GM18858 (cell line): ENCODE results near the gene CAMKMT.
A peak's percentile ranks its signal among the peaks of the same experiment; 100 is the strongest.

ENCODE experiments used
- ATAC-seq: cut with Tn5 transposase; IDR thresholded peaks from one replicate; pipeline ENCODE4 v1.9.1; 2021; ENCODE audit not compliant: unreplicated experiment

Gene CAMKMT

GRCh38 chr2:44443517-44443916 is 81.8 kb downstream of the CAMKMT start:
- no peak for ATAC-seq

- ATAC-seq = no peak
Observed at GRCh38 chr2:44444881-44445280, 83.1 kb downstream of the CAMKMT start.

- no peak for ATAC-seq
Observed at GRCh38 chr2:44448860-44449527, 87.2 kb downstream of the CAMKMT start.

- ATAC-seq = no peak
Observed at GRCh38 chr2:44450082-44450481, 88.3 kb downstream of the CAMKMT start.

GRCh38 chr2:44450806-44451205 is 89.1 kb downstream of the CAMKMT start:
- ATAC-seq = no peak

GRCh38 chr2:44452069-44452583 is 90.4 kb downstream of the CAMKMT start:
- ATAC-seq = no peak

DNA sequence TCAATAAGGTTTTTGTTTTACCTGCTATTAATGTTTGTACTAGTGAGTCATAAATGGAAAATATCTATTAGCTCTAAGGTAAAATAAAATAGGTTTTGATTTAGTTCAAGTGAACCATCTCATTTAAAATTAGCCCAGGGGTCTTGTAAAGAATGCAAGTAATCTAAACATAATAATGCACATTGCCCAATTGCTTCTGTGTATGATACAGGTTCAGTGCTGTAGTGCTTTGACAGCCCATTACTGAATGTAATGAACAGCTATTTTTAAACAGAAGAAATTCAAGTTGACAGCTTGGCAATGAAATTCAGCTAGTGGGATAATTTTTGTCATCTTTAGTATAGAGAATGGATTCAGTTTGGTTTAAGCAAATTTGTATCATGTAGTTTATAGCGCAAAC is 91.5 kb downstream of the CAMKMT start:
- ATAC-seq = no peak

GRCh38 chr2:44455877-44456276 is 94.1 kb downstream of the CAMKMT start:
- ATAC-seq = no peak

GRCh38 chr2:44456946-44457345 is 95.2 kb downstream of the CAMKMT start:
- ATAC-seq = no peak

- ATAC-seq = no peak
Observed at GRCh38 chr2:44459739-44460138, 98.0 kb downstream of the CAMKMT start.

GRCh38 chr2:44462934-44463849 is 101.4 kb downstream of the CAMKMT start:
- ATAC-seq = no peak

DNA sequence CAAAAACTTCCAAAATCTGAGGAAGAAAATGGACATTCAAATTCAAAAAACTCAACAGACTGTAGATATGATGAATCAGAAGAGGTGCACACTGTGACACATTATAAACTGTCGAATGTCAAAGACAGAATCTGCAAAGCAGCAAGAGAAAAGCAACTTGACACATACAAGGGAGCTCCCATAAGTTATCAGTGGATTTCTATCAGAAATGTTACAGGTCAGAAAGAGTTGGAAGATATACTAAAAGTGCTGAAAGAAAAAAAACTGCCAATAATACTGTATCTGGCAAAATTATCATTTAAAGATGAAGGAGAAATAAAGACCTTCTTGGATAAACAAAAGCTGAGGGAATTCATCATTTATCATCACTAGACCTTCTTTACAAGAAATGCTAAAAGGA is 102.7 kb downstream of the CAMKMT start:
- no peak for ATAC-seq

DNA sequence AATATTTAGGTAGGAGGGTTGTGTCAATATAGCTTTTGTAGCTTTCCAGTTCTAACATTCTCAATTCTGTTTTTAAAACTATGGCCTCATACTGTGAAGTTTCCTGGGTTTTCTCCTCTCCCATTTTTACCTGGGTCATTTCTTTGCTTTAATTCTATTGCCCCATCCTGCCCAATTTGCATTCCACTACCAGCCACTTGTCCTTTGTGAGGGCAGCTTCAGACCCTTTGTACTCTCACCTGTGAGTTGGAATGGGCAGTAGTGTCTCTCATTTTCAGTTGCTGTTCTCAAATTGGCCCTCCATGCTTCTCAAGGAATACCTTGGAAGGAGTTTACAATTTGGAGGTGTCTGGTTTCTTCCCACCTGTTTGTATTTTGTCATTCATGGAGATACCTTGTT is 108.4 kb downstream of the CAMKMT start:
- no peak for ATAC-seq

DNA sequence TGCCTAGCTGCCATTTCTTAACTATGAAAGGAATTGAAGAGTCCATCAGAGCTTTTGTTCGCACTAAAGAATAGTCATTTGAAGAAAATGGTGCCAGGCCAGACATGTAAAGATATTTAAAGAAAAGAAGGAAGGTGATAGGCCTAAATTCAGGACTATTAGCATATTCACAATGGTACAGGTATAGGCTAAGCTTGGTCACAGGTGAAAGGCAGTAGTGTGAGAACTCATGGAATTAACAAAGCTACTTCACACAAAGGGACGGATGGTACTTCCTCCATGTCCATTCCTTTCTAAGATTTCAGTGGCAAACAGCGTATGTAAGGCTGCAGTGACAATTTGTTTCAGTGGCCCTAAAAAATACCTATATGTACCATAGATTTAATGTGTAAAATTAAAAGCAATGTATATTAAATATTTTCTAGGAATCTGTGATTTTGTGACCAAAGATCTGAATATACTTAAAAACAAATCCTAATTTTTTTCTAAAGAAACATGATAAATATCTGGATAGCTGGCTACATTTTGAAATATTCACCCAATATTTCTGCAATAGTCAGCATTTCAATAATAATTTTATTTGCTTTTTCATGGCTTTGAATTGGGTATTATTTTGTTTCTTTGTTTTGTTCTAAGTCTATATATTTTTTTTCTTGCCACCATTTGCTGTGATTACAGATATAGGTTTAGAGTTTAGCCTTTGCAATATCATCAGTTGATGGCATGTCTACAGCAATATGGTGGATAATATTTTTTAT is 116.1 kb downstream of the CAMKMT start:
- no peak for ATAC-seq

GRCh38 chr2:44479127-44479887 is 117.6 kb downstream of the CAMKMT start:
- peak; percentile 91 for ATAC-seq

GRCh38 chr2:44480068-44480467 is 118.3 kb downstream of the CAMKMT start:
- ATAC-seq = no peak

GRCh38 chr2:44487052-44487451 is 125.3 kb downstream of the CAMKMT start:
- no peak for ATAC-seq

DNA sequence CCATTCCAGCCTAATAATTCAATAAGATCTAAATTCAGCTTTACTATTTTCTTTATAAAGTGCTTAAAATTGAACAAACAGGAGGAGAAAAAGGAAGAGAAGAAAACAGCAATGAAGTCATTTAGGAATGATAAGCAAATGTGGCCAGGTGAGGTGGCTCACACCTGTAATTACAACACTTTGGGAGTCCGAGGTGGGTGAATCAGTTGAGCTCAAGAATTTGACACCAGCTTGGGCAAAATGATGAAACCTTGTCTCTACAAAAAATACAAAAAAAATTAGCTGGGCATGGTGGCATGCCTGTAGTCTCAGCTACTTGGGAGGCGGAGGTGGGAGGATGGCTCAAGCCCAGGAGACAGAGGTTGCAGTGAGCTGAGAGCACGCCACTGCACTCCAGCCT is 129.0 kb downstream of the CAMKMT start:
- ATAC-seq = no peak

DNA sequence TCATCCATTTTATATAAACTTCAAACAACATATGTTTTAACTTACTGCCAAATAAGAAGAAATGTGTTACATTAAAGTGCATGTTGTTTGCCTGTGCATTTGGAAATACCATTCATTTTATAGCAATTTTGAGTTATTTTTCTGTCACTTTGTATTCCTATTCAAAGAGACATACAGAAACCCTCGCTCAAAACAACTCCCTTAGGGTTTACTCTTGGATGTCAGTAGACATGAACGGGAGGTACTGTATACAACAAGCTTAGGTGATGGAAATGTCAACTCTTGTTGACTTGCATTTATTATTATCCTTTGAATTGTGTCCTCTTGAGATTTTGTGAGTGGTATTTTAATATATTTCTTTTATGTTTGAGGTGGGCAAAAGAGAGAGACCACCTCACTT is 132.3 kb downstream of the CAMKMT start:
- no peak for ATAC-seq

DNA sequence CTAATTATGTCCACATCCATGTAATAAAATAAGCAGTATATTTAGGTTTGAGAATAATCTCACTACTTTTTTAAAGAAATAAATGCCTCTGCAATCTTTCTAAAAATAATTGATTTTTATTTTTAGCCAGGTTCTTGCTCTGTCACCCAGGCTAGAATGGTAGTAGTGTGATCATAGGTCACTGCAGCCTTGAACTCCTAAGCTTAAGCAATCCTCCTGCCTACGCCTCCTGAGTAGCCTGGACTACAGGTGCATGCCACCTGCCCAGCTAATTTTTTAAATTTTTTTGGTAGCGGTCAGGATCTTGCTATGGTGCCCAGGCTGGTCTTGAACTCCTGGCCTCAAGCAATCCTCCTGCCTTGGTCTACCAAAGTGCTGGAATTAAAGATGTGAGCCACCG is 133.3 kb downstream of the CAMKMT start:
- no peak for ATAC-seq

- ATAC-seq = no peak
Observed at GRCh38 chr2:44495544-44495943, 133.8 kb downstream of the CAMKMT start.
